Lower leg skin (tissue), 4 donors: ENCODE results near the gene SLC1A1. TPM values are rescaled to one million over a fixed set of nuclear protein-coding genes. Genes with fewer than 3 reads are reported as not detected.

Experiments
- DNase-seq, 2 donors: peaks; one replicate each; pipeline ENCODE4 v3.0.0-alpha.2; 2019; ENCODE audit warnings: low spot score in 2 of 2
- H3K4me3 ChIP-seq: fragments of 200-600 bp; sonication (generic); 2 replicates; pipeline ENCODE4 v1.5.1; 2017; ENCODE audit warnings: mild to moderate bottlenecking, low read depth; ENCODE audit not compliant: poor library complexity, severe bottlenecking
- POLR2A ChIP-seq, 2 donors: fragments of 450-650 bp; IDR thresholded peaks; one replicate each; pipeline ENCODE4 v1.6.1; 2016 to 2017; ENCODE audit warnings: antibody characterized with exemption in 2 of 2, mild to moderate bottlenecking in 1 of 2, moderate library complexity in 1 of 2
- WGBS, 2 donors: methylation state at CpG; one replicate each; pipeline ENCODE4 v1.1.5; 2018; 5-methylcytosine and 5-hydroxymethylcytosine counted together
- intact Hi-C: fragments of 100-400 bp; cut with DNase I; formaldehyde crosslinking; loops from one replicate; pipeline ENCODE4 v1.15.0; 2023; ENCODE audit warnings: low total_unique reads
- total RNA-seq, 4 donors: library from RNA; depleted of rRNA; stranded (reverse); fragments of >200 nt; gene quantifications; one replicate each; pipeline ENCODE4 v1.1.0, GENCODE V29; 2016
- TF ChIP-seq, protein P1 (sequence below), 3 donors: fragments of 450-650 bp; IDR thresholded peaks; one replicate each; pipeline ENCODE4 v1.5.1; 2016; ENCODE audit warnings: antibody characterized with exemption in 3 of 3, mild to moderate bottlenecking in 3 of 3, moderate library complexity in 2 of 3

SLC1A1 gene
- total RNA-seq, 4 donors from 2014 or later, result 1.1 to 2.2 (median 2.0) TPM

GRCh38 chr9:4567601-4568000, 77.3 kb downstream of the SLC1A1 start:
- TF ChIP-seq, protein P1, sequence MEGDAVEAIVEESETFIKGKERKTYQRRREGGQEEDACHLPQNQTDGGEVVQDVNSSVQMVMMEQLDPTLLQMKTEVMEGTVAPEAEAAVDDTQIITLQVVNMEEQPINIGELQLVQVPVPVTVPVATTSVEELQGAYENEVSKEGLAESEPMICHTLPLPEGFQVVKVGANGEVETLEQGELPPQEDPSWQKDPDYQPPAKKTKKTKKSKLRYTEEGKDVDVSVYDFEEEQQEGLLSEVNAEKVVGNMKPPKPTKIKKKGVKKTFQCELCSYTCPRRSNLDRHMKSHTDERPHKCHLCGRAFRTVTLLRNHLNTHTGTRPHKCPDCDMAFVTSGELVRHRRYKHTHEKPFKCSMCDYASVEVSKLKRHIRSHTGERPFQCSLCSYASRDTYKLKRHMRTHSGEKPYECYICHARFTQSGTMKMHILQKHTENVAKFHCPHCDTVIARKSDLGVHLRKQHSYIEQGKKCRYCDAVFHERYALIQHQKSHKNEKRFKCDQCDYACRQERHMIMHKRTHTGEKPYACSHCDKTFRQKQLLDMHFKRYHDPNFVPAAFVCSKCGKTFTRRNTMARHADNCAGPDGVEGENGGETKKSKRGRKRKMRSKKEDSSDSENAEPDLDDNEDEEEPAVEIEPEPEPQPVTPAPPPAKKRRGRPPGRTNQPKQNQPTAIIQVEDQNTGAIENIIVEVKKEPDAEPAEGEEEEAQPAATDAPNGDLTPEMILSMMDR (IDR thresholded peaks at IDR 0.05), result no peak
- no peak for TF ChIP-seq POLR2A (IDR thresholded peaks at IDR 0.05)
- H3K4me3 ChIP-seq, result no peak overlapping the region
- DNase-seq, result no peak
- intact Hi-C loops, result no loop called here
- WGBS, 2 donors, result 88 to 90% methylated on average over 8 of the region's 8 CpGs

DNA sequence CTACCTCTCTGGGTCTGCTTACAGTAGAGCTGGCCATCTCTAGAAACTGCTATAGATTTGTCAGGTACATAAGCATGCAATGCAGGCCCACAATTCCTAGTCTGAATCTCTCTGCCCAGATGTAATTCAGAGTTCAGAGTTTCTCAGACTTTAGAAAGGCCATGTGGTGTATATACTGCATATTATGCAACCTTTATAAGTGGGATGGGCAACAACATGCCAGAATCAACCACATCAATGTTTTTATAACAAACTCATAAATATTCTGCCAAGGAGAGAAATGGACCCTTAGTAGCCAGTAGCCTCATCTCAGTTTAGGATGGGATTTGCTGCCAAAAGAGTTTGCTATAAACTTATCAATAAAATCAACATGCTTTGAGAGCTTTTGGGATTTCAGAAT, 78.8 kb downstream of the SLC1A1 start:
- no peak for TF ChIP-seq POLR2A (IDR thresholded peaks at IDR 0.05)
- TF ChIP-seq, protein P1 (IDR thresholded peaks at IDR 0.05), result no peak
- no peak overlapping the region for H3K4me3 ChIP-seq
- intact Hi-C loops, result no loop called here

DNA sequence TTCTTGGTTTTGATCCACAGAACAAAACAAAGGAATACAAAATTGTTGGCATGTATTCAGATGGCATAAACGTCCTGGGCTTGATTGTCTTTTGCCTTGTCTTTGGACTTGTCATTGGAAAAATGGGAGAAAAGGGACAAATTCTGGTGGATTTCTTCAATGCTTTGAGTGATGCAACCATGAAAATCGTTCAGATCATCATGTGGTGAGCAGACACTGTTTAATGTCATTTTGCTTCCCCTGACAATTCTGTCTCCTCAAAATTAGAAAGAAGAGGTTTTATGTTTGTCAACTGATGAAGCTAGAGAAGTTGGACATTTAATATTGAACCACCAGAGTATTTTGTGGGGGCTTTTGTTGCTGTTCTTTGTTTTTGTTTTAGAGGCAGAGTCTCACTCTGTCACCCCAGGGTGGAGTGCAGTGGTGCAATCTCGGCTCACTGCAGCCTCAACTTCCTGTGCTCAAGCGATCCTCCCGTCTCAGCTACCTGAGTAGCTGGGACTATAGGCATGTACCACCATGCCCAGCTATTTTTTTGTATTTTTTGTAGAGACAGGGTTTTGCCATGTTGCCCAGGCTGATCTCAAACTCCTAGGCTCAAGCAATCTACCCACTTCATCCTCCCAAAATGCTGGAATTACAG, 82.0 kb downstream of the SLC1A1 start:
- H3K4me3 ChIP-seq, result no peak overlapping the region
- intact Hi-C loops, result no loop called here
- WGBS, 2 donors, result 50 to 56% methylated on average over 5 of the region's 5 CpGs
- no peak for DNase-seq
- TF ChIP-seq, protein P1 (IDR thresholded peaks at IDR 0.05), result no peak
- no peak for TF ChIP-seq POLR2A (IDR thresholded peaks at IDR 0.05)

More for the DNA sequence above, 78.8 kb downstream of the SLC1A1 start:
- no peak for DNase-seq

DNA sequence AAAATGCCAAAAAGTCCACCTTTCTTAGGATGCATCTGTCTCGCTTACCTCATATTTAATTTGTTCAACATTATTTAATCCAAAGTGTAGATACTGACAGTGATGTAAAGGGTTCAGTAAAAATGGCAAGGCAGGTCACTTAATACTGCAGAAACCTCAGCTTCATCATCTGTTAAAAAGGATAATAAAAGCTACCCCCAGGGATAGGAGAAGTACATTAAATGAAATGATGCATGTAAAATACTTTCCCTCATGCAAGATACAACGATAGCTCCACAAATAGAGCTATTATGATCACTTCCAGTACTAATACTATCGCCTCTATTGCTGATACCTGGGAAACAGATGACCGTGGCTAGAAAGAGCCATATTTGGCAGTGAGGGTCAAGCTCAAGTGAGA, 82.9 kb downstream of the SLC1A1 start:
- 83 to 95% methylated on average over 4 of the region's 4 CpGs for WGBS, 2 donors
- intact Hi-C loops, result no loop called here
- no peak for TF ChIP-seq POLR2A (IDR thresholded peaks at IDR 0.05)
- TF ChIP-seq, protein P1 (IDR thresholded peaks at IDR 0.05), result no peak
- no peak overlapping the region for H3K4me3 ChIP-seq
- DNase-seq, result no peak

GRCh38 chr9:4573634-4574389, 83.5 kb downstream of the SLC1A1 start:
- intact Hi-C loops, result no loop called here
- TF ChIP-seq POLR2A (IDR thresholded peaks at IDR 0.05), result no peak
- TF ChIP-seq, protein P1 (IDR thresholded peaks at IDR 0.05), result no peak
- DNase-seq, result no peak
- H3K4me3 ChIP-seq, result no peak overlapping the region
- WGBS, 2 donors, result 86 to 87% methylated on average over 5 of the region's 5 CpGs
